Astrocyte of the spinal cord (primary cell): Measurements from ENCODE around the gene RAG2.
A peak's percentile ranks its signal among the peaks of the same experiment; 100 is the strongest.

Experiments used
- DNase-seq: peaks from one replicate; pipeline ENCODE4 v3.0.0; 2011; ENCODE audit warnings: low read depth, low spot score
- H3K4me3 ChIP-seq: 2 replicates; pipeline ENCODE4 v1.5.1; 2011; ENCODE audit warnings: low read depth, mild to moderate bottlenecking, low read length, moderate library complexity
- CTCF ChIP-seq: IDR thresholded peaks from 2 replicates; pipeline ENCODE4 v1.5.1; 2012; ENCODE audit warnings: low read depth, mild to moderate bottlenecking, low read length, inconsistent platforms
- in situ Hi-C: cut with HindIII; loops from 2 replicates; pipeline ENCODE4 v1.10.0; 2017; ENCODE audit warnings: low sequenced_read_pairs

RAG2 gene

GRCh38 chr11:36627471-36627870 lies 29.4 kb upstream of the RAG2 start:
- in situ Hi-C loops, result no loop called here
- no peak overlapping the region for H3K4me3 ChIP-seq
- no peak for TF ChIP-seq CTCF
- no peak for DNase-seq

- no peak overlapping the region for H3K4me3 ChIP-seq
- no peak for TF ChIP-seq CTCF
- DNase-seq, result no peak
- in situ Hi-C loops, result no loop called here
These were observed 29.0 kb upstream of the RAG2 start for GRCh38 chr11:36627006-36627405.

- H3K4me3 ChIP-seq, result no peak overlapping the region
- in situ Hi-C loops, result no loop called here
- no peak for DNase-seq
- no peak for TF ChIP-seq CTCF
These were observed 25.5 kb upstream of the RAG2 start for GRCh38 chr11:36623494-36623893.

GRCh38 chr11:36622431-36623136 lies 24.5 kb upstream of the RAG2 start:
- in situ Hi-C loops, result no loop called here
- no peak overlapping the region for H3K4me3 ChIP-seq
- peak; percentile 51 for TF ChIP-seq CTCF
- DNase-seq, result peak; percentile 29

GRCh38 chr11:36620246-36620645 lies 22.2 kb upstream of the RAG2 start:
- in situ Hi-C loops, result no loop called here
- no peak for TF ChIP-seq CTCF

GRCh38 chr11:36619502-36619901 lies 21.5 kb upstream of the RAG2 start:
- peak; percentile 9 for DNase-seq
- no peak for TF ChIP-seq CTCF
- in situ Hi-C loops, result no loop called here
- H3K4me3 ChIP-seq, result no peak overlapping the region

More at GRCh38 chr11:36620246-36620645, 22.2 kb upstream of the RAG2 start:
- no peak overlapping the region for H3K4me3 ChIP-seq
- no peak for DNase-seq
